NCI-H187 (cell line): Measurements from ENCODE around the gene NDUFB11.
A peak's percentile ranks its signal among the peaks of the same experiment; 100 is the strongest.

ENCODE experiments used
- DNase-seq, 2 experiments: peaks; one replicate each; lab custom pipeline; 2025; lab: John Stamatoyannopoulos, UW

NDUFB11 gene

DNA sequence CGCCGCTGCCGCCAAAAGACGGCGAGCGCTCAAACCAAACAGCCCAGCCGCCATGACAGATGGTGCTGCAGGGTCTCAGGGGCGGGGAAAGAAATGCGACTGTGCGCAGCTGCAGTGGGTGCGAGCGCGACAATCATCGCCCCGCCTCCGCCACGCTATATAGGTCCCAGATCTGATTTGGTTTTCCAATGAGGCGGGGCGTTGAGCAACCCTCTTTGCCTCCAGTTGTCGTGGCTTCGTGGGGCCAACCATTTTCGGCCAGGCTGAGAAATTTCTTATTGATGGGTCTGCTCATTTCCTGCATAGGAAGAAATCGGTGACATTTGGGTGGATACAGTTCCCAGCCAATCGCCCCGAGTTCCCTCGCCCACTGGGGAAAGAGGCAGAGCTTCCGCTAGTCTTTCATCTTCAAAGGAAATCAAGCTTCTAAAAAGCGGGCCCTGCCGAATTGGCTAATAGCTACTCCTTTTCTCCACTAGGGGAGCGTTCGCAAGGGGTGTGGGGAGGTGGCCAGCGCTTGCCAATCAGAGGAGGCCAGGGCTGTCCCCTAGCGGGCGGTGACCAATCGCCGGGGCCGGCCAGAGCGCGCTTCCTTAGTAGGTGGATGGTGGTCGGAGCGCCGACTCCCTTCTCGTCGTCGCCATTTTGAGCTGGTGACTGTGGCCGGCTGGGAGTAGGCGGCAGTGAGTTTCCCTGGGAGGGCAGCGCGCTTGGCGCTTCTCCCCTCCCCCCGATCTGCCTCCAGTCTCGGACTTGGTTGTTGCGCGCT, at the start of gene NDUFB11, which contains the start of gene RBM10:
Gene NDUFB11 (minus strand): TSS at position 77 of the 769 bp plus-strand sequence. CDS start 23 bp downstream, at position 54.
Gene RBM10 (plus strand): TSS at position 596 of the 769 bp plus-strand sequence. CDS start 2,261 bp downstream, outside the sequence.
- peak; percentile 83 to 84 for DNase-seq

DNA sequence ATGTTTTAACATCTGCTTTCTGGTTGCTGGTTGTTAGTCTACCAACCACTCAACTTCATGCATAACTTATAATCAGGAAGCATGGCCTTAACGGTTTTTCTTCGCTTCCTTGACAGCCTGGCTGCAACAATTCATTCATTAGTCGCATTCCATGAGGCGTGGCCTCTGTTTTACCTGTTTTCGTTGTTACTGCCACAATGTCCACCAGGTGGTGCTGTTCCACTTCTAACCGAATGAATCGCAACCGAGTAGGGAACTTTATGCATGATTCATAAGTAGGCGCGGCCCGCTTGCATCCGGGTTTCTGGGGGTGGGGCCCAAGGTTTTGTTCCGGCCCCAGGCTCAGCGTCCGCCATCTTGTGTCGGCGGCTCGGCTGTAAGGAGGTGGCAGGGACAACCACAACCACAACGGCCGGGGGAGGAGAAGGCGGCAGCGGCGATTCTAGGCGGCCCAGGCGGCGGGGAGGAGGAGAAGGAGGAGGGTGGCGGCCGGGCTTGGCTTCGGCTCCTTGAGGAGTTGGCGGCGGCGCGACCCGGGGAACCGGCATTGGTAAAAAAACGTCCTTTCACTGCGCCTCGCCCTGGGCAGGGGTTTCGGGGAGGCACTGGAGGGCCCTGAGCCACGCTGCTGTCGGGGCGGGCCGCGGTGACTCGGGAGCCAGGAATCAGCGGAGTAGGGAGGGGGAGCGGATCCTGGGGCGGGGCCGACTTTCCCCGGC, 49.1 kb upstream of the NDUFB11 start, which contains the start of gene UBA1:
Gene UBA1 (plus strand): TSS at position 355 of the 719 bp plus-strand sequence. CDS start 4,974 bp downstream, outside the sequence.
- DNase-seq, result peak; percentile 86 to 88

GRCh38 chrX:47191806-47192401, 47.4 kb upstream of the NDUFB11 start:
- DNase-seq, result no peak

- no peak for DNase-seq
Observed at GRCh38 chrX:47191331-47191730, 46.8 kb upstream of the NDUFB11 start.

GRCh38 chrX:47190445-47191269, 46.2 kb upstream of the NDUFB11 start:
- peak; percentile 35 to 66 for DNase-seq

DNA sequence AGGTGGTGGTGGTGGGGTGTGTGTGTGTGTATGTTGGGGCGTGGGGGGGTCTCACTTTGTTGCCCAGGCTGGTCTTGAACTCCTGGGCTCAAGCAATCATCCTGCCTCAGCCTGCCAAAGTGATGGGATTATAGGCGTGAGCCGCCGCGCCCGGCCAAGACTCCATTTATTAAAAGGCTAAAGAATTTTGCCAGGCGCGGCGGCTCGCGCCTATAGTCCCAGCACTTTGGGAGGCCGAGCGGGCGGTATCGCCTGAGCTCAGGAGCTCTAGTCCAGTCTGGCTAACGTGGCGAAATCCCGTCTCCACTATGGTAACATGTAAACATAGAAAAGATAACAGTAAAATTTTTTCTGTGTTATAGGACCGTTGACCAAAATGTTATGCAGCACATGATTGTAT, 45.4 kb upstream of the NDUFB11 start:
- no peak for DNase-seq

GRCh38 chrX:47187106-47187677, 42.7 kb upstream of the NDUFB11 start:
- no peak for DNase-seq

- no peak for DNase-seq
Observed at GRCh38 chrX:47186096-47186740, 41.7 kb upstream of the NDUFB11 start.

DNA sequence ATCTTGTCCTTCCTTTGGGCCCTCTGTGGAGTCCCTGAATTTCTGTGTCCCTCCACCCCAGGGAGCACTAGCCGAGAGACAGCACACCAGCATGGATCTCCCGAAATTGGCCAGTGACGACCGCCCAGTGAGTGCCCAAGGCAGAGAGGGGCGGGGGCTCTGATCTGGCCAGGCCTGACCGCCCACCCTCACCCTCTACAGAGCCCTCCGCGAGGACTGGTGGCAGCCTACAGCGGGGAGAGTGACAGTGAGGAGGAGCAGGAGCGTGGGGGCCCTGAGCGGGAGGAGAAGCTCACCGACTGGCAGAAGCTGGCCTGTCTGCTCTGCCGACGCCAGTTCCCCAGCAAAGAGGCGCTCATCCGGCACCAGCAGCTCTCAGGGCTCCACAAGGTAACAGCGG, 40.7 kb upstream of the NDUFB11 start:
- no peak for DNase-seq

GRCh38 chrX:47184486-47184885, 40.0 kb upstream of the NDUFB11 start:
- DNase-seq, result no peak

GRCh38 chrX:47182106-47182700, 37.7 kb upstream of the NDUFB11 start:
- DNase-seq, result no peak

GRCh38 chrX:47181301-47181700, 36.8 kb upstream of the NDUFB11 start:
- DNase-seq, result no peak

- DNase-seq, result no peak
Observed at GRCh38 chrX:47180346-47180745, 35.8 kb upstream of the NDUFB11 start.

DNA sequence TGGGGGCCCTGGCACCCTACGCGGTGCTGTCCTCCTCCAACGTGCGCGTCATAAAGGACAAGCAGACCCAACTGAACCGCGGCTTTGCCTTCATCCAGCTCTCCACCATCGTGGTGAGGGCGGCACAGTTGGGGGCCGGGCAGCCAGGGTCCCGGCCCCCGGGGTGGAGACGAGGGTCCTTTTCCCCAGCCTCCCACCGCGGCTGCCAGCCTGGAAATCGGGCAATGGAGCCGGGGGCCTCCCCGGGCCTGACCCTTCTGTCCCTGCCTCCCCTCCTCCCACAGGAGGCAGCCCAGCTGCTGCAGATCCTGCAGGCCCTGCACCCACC, 35.4 kb upstream of the NDUFB11 start:
- no peak for DNase-seq

DNA sequence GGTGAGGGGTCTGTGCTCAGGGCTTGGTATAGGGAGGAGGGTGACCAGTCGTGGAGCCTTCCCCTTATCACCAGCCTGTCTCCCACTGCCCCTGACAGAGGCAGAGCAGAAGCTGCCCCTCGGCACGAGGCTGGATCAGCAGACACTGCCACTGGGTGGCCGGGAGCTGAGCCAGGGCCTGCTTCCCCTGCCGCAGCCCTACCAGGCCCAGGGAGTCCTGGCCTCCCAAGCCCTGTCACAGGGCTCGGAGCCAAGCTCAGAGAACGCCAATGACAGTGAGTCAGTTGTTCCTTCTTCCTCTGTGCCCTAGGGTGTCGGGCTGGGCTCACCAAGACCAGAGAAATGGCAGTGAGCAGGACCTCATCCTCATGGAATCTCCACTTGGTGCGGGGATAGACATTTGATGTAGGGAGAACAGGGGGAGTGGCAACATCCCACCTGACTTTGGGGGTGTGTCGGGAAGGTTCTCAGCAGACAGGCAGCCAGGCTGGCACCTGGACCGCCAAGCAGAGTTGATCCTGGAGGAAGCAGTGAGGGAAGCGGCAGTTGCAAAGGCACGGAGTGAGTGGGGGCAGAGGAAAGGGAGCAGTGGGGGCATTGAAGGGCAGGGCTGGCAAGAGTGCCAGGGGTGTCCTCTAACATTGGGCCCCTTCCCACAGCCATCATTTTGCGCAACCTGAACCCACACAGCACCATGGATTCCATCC, 34.9 kb upstream of the NDUFB11 start:
- DNase-seq, result no peak

DNA sequence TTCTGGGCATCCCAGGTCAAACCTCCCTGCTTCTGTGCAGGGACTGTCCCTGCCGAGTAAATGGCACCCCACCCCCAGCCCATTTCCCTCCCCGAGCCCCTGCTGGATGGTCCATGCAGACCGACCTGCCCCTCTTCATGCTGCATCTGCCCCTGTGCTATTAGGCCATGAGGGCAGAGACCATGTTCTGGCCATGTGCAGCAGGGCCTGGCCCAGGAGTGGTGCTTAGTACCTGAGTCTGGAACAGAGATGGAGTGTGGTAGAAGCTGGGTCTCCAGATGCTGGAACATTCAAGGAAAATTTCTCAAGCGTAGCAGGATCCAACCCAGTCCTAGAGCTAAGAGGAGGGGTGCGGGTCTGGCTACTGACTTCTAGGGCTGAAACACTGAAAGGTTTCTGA, 33.8 kb upstream of the NDUFB11 start:
- DNase-seq, result no peak

DNA sequence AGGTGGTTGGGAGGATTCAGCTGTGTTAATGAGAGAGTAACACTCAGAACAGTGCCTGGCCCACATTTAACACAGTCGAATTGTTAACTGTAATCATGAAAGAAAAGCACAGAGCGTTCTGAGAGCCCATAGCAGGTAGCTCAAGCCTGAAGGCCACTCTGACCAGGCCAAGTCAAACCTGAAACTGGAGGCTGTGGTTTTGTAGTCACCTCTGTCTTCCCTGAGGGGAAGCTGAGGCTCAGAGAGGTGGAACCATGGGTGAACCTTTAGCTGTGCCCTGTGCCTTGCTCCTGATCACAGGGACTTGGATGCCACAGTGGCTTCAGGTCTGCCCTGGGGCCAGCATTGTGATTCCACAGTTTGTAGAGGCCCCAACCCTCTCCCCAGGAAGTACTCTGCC, 32.6 kb upstream of the NDUFB11 start:
- DNase-seq, result no peak

DNA sequence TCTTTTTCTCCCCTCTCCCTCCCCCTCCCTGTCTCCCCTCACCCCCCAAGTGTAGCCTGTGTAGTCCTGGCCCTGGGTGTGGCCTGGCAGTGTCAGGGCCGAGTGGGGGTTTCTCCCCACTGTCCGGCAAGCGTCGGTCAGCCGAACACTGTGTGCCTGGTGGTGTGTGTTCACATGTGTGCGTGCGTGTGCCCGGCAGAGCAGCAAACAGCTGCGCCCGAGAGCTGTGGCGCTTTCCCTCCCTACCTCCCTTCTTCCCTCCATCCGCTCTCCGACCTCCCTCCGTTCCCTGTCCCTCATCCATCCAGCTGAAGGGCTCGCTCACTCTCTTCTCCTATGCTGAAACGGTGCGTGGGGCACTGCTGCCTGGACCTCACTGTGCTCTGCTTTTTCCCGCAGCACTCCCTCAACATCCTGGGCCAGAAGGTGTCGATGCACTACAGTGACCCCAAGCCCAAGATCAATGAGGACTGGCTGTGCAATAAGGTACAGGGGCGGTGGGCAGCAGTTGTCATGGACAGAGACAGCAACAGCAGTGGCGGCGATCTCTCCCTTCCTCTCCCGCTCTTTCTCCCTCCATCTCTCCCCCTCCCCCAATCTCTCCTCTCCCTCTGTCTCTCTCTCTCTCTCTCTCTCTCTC, 31.7 kb upstream of the NDUFB11 start:
- DNase-seq, result no peak

- DNase-seq, result no peak
Observed at GRCh38 chrX:47175588-47175980, 31.1 kb upstream of the NDUFB11 start.
